SKM-1 (cell line): ENCODE measurements around the gene C1QL3.

Experiments
- DNase-seq: peaks from one replicate; lab custom pipeline; 2025; ENCODE audit not compliant: unreplicated experiment; lab: John Stamatoyannopoulos, UW

C1QL3 gene

DNA sequence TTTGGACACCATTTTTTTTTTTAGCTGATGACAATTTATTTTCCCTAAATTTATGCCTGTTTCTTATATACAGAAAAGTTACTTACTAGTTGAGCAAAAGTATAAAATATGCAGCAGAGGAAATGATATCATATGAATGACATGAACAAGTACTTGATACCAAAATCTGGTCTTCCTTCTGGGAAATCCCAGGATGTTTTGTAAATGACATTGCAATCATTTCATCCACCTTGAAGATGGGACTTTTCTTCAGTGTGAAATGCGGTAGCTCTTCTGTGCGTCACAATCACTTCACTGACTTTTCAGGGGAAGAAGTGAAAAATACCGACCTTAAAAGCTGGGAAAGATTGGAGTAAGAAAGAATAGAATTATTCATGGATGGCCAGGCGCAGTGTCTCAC lies 23.8 kb downstream of the C1QL3 start:
- DNase-seq: no peak

DNA sequence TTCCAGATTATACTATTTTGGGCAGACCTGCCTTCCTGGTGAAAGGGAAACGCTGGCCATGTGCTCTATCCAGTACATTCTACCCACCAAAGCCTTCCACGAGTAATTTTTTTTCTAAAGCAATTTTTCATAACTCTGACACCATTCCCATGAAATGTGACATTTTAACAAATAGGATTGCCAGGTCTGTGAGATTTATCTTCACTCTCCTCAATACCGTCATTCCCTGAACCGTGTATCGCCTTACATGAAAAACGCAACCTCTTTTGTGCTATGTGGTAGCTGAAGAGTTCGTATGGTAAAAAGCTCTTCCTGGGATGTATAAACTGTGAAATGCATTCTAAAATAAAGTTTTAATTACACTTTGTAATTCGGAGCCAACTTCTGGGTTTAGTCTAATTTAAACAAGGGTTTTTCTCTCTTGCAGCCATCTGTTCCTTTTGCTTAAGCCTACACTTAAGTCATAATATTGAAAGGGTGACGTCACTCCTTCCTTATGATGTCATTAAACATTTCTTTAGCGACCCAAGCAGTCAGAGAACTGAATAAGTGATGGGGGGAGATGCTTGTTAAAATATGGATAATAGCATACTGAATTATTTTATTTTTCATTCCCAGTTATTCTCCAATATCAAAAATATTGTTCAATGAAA lies 27.7 kb downstream of the C1QL3 start:
- DNase-seq: no peak

DNA sequence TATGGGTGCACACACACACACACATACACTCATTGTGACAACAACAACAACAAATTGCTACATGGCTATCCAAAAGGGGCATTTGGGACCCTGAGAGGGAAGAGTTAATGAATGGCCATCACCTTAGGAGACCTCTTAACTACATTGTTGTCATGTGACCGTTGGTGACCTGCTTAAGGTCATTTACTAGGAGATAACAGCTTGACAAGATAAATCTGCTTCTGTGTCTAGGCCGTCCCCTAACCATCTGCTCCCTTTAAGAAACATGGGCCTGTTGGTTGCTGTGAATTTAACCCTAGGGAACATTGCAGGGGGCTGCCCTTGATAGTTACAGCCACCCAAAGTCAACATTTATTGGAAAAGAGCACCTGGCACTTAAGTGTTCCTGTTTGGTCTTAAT lies 29.7 kb downstream of the C1QL3 start:
- DNase-seq: no peak

DNA sequence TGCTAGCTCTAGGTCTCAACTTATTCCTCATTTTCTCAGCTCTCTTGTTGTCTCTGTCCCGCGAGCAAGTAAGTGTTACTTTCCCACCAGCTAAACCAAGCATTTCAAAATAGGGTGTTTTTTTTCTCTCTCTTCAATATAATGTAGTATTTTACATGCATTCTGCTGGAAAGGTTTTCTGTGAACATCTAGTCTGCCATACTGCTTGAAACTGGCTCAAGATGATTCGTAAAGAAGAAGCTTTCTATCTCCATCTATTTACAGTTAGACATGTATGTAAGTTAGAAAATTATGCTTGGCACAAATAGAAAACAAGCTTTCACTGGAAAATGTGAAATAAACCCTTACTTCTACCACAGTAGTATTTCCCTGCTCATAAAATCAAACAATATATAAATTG lies 31.2 kb downstream of the C1QL3 start:
- no peak for DNase-seq

DNA sequence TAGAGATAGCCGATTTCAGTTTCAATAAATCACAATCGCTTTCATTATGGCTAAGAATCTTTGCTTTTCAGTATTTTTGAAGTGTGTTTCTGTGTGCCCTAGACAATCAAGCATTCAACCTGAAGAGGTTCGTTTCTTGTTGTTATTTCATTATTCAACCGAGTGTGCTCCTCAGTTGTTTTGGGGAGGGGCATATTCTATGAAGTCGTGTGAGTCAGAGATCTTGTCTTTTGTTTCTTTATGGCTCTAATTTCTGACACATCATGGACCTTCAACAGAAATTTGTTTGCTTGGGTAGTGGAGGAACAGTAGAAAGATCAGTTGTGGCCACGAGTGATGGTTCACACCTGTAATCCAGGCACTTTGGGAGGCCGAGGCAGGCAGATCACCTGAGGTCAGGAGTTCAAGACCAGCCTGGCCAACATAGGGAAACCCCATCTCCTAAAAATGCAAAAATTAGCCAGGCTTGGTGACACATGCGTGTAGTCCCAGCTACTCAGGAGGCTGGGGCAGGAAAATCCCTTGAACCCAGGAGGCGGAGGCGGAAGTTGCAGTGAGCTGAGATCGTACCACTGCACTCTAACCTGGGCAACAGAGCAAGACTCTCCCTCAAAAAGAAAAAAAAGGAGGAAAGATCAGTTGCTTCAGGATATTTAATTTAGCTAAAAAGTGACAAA lies 38.3 kb downstream of the C1QL3 start:
- no peak for DNase-seq

DNA sequence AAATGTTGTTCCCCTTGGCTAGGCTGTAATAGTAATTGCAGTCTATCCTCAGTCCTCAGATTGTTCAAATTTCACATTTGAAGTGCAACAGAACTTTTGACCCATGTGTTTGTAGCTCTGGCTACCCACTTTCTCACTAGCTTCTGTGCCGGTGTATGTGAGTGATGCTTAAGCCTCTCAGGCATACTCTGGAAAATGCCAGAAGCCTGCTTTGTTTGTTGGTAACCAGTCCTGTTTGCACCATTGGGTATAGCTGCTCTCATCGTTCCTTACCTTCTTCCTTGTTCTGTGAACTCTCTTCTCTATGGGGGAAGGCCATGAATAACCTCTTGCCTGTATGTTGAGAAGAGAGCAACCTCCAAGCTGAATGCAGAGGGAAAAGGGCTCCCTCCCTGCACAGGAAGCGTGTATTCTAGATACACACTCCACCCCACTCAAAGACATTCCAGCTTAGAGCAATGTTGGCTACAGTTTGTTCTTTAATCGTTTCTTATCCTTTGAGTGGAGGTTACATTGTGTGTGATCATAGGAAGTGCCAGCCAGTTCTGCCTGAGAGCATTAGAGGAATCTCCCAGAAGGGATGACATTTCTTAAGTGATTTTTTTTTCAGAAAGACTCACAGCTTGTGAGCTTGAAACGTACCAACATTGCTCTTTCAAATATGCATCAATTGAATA lies 40.5 kb downstream of the C1QL3 start:
- DNase-seq: no peak

DNA sequence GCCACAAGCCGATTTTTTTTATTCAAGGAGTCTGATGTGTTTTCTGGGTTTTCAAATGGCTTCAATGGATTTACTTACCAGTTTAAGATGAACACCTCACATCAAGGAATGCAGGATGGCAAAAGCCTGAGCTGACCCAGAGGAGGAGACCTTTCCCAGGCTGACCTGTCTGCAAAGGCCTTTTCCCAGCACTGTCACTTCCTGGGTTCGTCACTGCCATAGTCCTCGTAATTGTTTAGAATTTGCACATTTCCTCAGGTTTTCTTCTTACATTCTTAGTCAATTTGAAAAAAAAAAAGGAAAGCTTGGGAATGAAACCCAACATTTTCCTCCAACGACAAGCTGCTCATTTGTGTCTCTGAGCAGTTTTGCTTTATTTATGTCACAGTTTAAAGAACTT lies 42.9 kb downstream of the C1QL3 start:
- DNase-seq: no peak

DNA sequence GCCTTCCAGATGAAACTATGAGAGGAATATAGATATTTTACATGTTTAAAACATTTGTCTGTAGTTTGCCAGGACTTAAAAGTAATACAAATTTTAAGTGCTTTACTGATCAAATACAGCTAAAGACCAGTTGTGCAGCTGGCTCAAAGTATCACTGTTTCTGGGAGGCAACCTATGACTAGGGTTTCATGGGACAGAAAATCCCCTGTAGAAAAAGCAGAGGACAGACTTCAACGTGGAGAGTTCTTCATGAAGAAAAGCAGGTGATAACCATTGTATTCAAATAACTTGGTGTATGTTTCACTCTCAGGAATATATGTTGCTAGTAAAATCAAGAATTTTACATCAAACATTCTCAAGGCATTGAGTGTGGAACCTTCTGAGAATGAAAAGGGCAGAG lies 43.9 kb downstream of the C1QL3 start:
- DNase-seq: no peak

DNA sequence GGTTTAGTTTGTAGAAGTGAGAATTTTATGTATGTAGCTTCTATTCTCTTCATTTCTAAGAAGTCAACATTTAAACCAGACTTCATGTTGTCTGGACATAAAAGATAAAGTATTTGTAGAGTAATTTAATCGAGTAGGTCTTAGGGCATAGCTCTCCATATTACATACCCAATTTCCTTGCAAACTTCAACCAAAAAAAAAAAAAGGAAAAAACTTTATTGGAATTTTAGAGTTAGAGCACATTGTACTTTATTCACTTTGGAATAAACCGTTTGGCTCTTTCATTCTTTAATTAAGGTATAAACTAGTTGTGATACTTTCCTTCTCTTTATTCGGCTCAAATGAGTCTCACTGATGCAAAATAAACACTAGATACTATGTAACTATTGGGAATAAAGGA lies 48.9 kb downstream of the C1QL3 start:
- no peak for DNase-seq

DNA sequence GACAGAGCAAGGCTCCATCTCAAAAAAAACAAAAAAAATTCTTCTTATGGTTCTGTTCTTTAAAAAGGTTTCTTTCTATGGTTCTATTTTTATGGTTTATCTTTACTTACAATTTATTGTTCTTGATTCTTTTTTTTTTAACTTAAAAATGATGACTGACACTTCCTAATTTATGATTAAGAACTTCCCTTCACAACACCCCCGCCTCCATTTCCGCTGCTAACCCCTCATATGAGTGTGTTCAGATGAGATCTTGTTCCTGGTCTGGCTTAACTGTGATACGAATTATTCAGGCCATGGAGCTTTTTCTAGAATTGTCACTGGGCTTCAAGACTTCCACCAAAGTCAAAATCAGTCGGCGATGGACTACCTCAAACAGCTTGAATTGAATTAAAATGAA lies 50.9 kb downstream of the C1QL3 start:
- no peak for DNase-seq

DNA sequence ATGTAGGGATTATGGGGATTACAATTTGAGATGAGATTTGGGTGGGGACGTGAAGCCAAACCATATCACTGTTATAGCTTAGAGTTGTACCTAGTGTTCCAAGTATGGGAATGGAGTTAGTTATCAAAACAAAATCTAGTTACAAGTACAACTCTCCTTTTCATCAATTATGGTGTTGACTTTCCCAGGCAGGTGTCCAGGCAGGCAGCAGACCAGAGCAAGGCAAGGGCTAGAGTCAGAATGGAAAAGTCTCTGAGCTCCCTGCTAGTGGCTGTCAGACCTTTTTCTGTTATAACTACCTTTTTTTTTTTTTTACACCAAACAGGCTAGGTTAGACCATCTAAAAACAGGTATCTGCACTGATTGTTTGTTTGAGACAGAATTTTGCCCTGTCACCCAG lies 55.7 kb downstream of the C1QL3 start:
- no peak for DNase-seq
